Stimulated activated CD8-positive, alpha-beta memory T cell treated with anti-CD3 and anti-CD28 coated beads, Interleukin-7, amount 100 ng/mL, for 48 hours (primary cell): ENCODE results near the gene SLFN12L.
A peak's percentile ranks its signal among the peaks of the same experiment; 100 is the strongest.
"Not testable (repeated sequence)": the region's sequence is repeated elsewhere in the genome, so short reads cannot be mapped to it uniquely, and the experiment has no call there.

Experiments
- DNase-seq, 2 donors: peaks; one replicate each; pipeline ENCODE4 v3.0.0-alpha.2; 2020; ENCODE audit warnings: low read depth in 1 of 2; ENCODE audit errors: extremely low read depth in 1 of 2

Gene SLFN12L

GRCh38 chr17:35498448-35499178 lies 38.9 kb downstream of the SLFN12L start:
- DNase-seq, result no peak

GRCh38 chr17:35496451-35497290 lies 40.8 kb downstream of the SLFN12L start:
- no peak for DNase-seq

GRCh38 chr17:35493040-35493439 lies 44.4 kb downstream of the SLFN12L start:
- no peak for DNase-seq

GRCh38 chr17:35491417-35491816 lies 46.1 kb downstream of the SLFN12L start:
- no peak for DNase-seq

GRCh38 chr17:35489944-35490343 lies 47.5 kb downstream of the SLFN12L start:
- DNase-seq, result no peak

GRCh38 chr17:35488991-35489390 lies 48.5 kb downstream of the SLFN12L start:
- DNase-seq, result no peak

- DNase-seq, result peak; percentile 76 to 84
Observed at GRCh38 chr17:35486920-35487732, 50.4 kb downstream of the SLFN12L start.

GRCh38 chr17:35479271-35479670 lies 58.2 kb downstream of the SLFN12L start:
- no peak for DNase-seq

GRCh38 chr17:35477248-35477647 lies 60.2 kb downstream of the SLFN12L start:
- no peak for DNase-seq

- no peak for DNase-seq
Observed at GRCh38 chr17:35476283-35476820, 61.1 kb downstream of the SLFN12L start.

- DNase-seq, result no peak
Observed at GRCh38 chr17:35468475-35468874, 69.0 kb downstream of the SLFN12L start.

- no peak for DNase-seq
Observed at GRCh38 chr17:35467824-35468223, 69.7 kb downstream of the SLFN12L start.

- peak; percentile 45 to 46 for DNase-seq
Observed at GRCh38 chr17:35460354-35460851, 77.1 kb downstream of the SLFN12L start.

GRCh38 chr17:35454035-35454434 lies 83.4 kb downstream of the SLFN12L start:
- not testable (repeated sequence) for DNase-seq

- no peak for DNase-seq
Observed at GRCh38 chr17:35453171-35453570, 84.3 kb downstream of the SLFN12L start.

GRCh38 chr17:35449371-35449931 lies 88.0 kb downstream of the SLFN12L start:
- no peak for DNase-seq

GRCh38 chr17:35448899-35449227 lies 88.6 kb downstream of the SLFN12L start:
- no peak for DNase-seq

- peak; percentile 89 to 95 for DNase-seq
Observed at GRCh38 chr17:35448214-35448898, 89.1 kb downstream of the SLFN12L start, which contains the start of gene SLFN13. SLFN13 (minus strand) TSS chr17:35448766; CDS start chr17:35445680, 3,086 bp downstream.

GRCh38 chr17:35447499-35447898 lies 90.0 kb downstream of the SLFN12L start:
- DNase-seq, result no peak

GRCh38 chr17:35438433-35438832 lies 99.0 kb downstream of the SLFN12L start:
- DNase-seq, result no peak
